H9 (cell line): ENCODE data around the gene ORC2. TPM values are rescaled to one million over a fixed set of nuclear protein-coding genes. Genes with fewer than 3 reads are reported as not detected.

Source experiments
- DNase-seq: peaks from one replicate; pipeline ENCODE4 v3.0.0-alpha.2; 2017
- H2AFZ ChIP-seq: one replicate; pipeline ENCODE4 v1.6.1; 2013; ENCODE audit warnings: mild to moderate bottlenecking, low read length, control low read depth, moderate library complexity
- H2AK5ac ChIP-seq: 2 replicates; pipeline ENCODE4 v1.6.1; 2013; ENCODE audit warnings: low read length, control low read depth, mixed read lengths; ENCODE audit not compliant: insufficient read length
- H2BK120ac ChIP-seq: one replicate; pipeline ENCODE4 v1.6.1; 2013; ENCODE audit warnings: low read depth, mild to moderate bottlenecking, low read length, control low read depth, inconsistent platforms; ENCODE audit not compliant: poor library complexity, severe bottlenecking
- H2BK12ac ChIP-seq: 2 replicates; pipeline ENCODE4 v1.6.1; 2013; ENCODE audit warnings: low read length, control low read depth, mixed read lengths, low read depth; ENCODE audit not compliant: insufficient read length
- H2BK15ac ChIP-seq: 2 replicates; pipeline ENCODE4 v1.6.1; 2013; ENCODE audit warnings: low read depth, low read length, control low read depth
- H2BK20ac ChIP-seq: one replicate; pipeline ENCODE4 v1.6.1; 2013; ENCODE audit warnings: low read depth, mild to moderate bottlenecking, low read length, control low read depth, inconsistent platforms; ENCODE audit not compliant: poor library complexity, severe bottlenecking
- H2BK5ac ChIP-seq: 2 replicates; pipeline ENCODE4 v1.6.1; 2013; ENCODE audit warnings: low read length, control low read depth, mixed read lengths; ENCODE audit not compliant: insufficient read length
- H3K14ac ChIP-seq: 2 replicates; pipeline ENCODE4 v1.6.1; 2013; ENCODE audit warnings: low read length, control low read depth; ENCODE audit not compliant: insufficient read depth
- H3K18ac ChIP-seq: 2 replicates; pipeline ENCODE4 v1.6.1; 2013; ENCODE audit warnings: low read depth, mild to moderate bottlenecking, mixed read lengths, low read length, control low read depth; ENCODE audit not compliant: insufficient read length
- H3K23ac ChIP-seq: 2 replicates; pipeline ENCODE4 v1.6.1; 2013; ENCODE audit warnings: low read length, control low read depth, mixed read lengths, low read depth; ENCODE audit not compliant: insufficient read length
- H3K23me2 ChIP-seq: 2 replicates; pipeline ENCODE4 v1.6.1; 2013; ENCODE audit warnings: low read depth, mild to moderate bottlenecking, mixed read lengths, low read length, control low read depth; ENCODE audit not compliant: insufficient read length, poor library complexity, severe bottlenecking
- H3K27ac ChIP-seq: 2 replicates; pipeline ENCODE4 v1.5.1; 2013; ENCODE audit warnings: low read length, control low read depth, mixed read lengths, low read depth; ENCODE audit not compliant: insufficient read length
- H3K27me3 ChIP-seq: 2 replicates; pipeline ENCODE4 v1.6.1; 2013; ENCODE audit warnings: low read length, control low read depth, inconsistent platforms; ENCODE audit not compliant: insufficient read depth
- H3K4ac ChIP-seq: 2 replicates; pipeline ENCODE4 v1.6.1; 2013; ENCODE audit warnings: low read depth, mild to moderate bottlenecking, control low read depth, inconsistent platforms, low read length, moderate library complexity
- H3K4me1 ChIP-seq: 2 replicates; pipeline ENCODE4 v1.6.1; 2013; ENCODE audit warnings: low read length, control low read depth, inconsistent platforms; ENCODE audit not compliant: insufficient read depth
- H3K4me2 ChIP-seq: 2 replicates; pipeline ENCODE4 v1.6.1; 2013; ENCODE audit warnings: low read length, control low read depth, mixed read lengths; ENCODE audit not compliant: insufficient read length, insufficient read depth
- H3K56ac ChIP-seq: 2 replicates; pipeline ENCODE4 v1.6.1; 2013; ENCODE audit warnings: low read depth, mild to moderate bottlenecking, mixed read lengths, low read length, control low read depth; ENCODE audit not compliant: insufficient read length
- H3K79me1 ChIP-seq: 2 replicates; pipeline ENCODE4 v1.6.1; 2013; ENCODE audit warnings: low read depth, mild to moderate bottlenecking, moderate library complexity, low read length, control low read depth, inconsistent platforms; ENCODE audit not compliant: insufficient read depth, poor library complexity, severe bottlenecking
- H3K79me2 ChIP-seq: 2 replicates; pipeline ENCODE4 v1.6.1; 2013; ENCODE audit warnings: low read length, control low read depth, inconsistent platforms; ENCODE audit not compliant: insufficient read depth
- H3K9ac ChIP-seq: 2 replicates; pipeline ENCODE4 v1.6.1; 2013; ENCODE audit warnings: low read length, control low read depth, mixed read lengths; ENCODE audit not compliant: insufficient read length; ENCODE audit errors: extremely low read depth
- H3K9me3 ChIP-seq: one replicate; pipeline ENCODE4 v1.6.1; 2013; ENCODE audit warnings: low read depth, low read length, inconsistent platforms; ENCODE audit not compliant: control insufficient read depth
- H3T11ph ChIP-seq: one replicate; pipeline ENCODE4 v1.6.1; 2013; ENCODE audit warnings: mild to moderate bottlenecking, low read length, control low read depth, inconsistent platforms
- H4K20me1 ChIP-seq: one replicate; pipeline ENCODE4 v1.6.1; 2013; ENCODE audit not compliant: control insufficient read depth, insufficient read length, insufficient read depth
- H4K5ac ChIP-seq: 2 replicates; pipeline ENCODE4 v1.6.1; 2013; ENCODE audit warnings: low read depth, mild to moderate bottlenecking, mixed read lengths, low read length, control low read depth; ENCODE audit not compliant: insufficient read length
- H4K8ac ChIP-seq: replicated peaks from 2 replicates; pipeline ENCODE4 v1.6.1; 2013; ENCODE audit warnings: low read length, control low read depth, mixed read lengths, low read depth; ENCODE audit not compliant: insufficient read length
- H4K91ac ChIP-seq: 2 replicates; pipeline ENCODE4 v1.6.1; 2013; ENCODE audit warnings: low read depth, mild to moderate bottlenecking, moderate library complexity, mixed read lengths, low read length, control low read depth; ENCODE audit not compliant: insufficient read length
- H3K27ac Mint-ChIP-seq, 3 experiments: 2 replicates in 2 of 3; 3 replicates in 1 of 3; pipeline ENCODE4 v1.8.0; 2020 to 2021; ENCODE audit warnings: mixed read lengths in 3 of 3, mild to moderate bottlenecking in 1 of 3, moderate library complexity in 1 of 3
- H3K27me3 Mint-ChIP-seq: 2 replicates; pipeline ENCODE4 v1.8.0; 2021; ENCODE audit warnings: low read depth, mild to moderate bottlenecking, moderate library complexity, mixed read lengths
- H3K36me3 Mint-ChIP-seq, 3 experiments: 2 replicates in 2 of 3; 3 replicates in 1 of 3; pipeline ENCODE4 v1.8.0; 2020 to 2021; ENCODE audit warnings: low read depth in 3 of 3, mixed read lengths in 3 of 3; ENCODE audit not compliant: insufficient read depth in 1 of 3
- H3K4me1 Mint-ChIP-seq, 2 experiments: 2 replicates each; pipeline ENCODE4 v1.8.0; 2020; ENCODE audit warnings: mixed read lengths in 2 of 2
- H3K4me3 Mint-ChIP-seq, 2 experiments: 2 replicates in 1 of 2; 3 replicates in 1 of 2; pipeline ENCODE4 v1.8.0; 2020 to 2021; ENCODE audit warnings: mild to moderate bottlenecking in 2 of 2, mixed read lengths in 2 of 2, moderate library complexity in 1 of 2
- H3K9me3 Mint-ChIP-seq, 2 experiments: 2 replicates in 1 of 2; 3 replicates in 1 of 2; pipeline ENCODE4 v1.8.0; 2020; ENCODE audit warnings: mild to moderate bottlenecking in 2 of 2, mixed read lengths in 2 of 2, moderate library complexity in 1 of 2
- CTCF ChIP-seq: fragments of 200-600 bp; sonication (generic); conservative IDR thresholded peaks from 3 replicates; pipeline ENCODE4 v1.8.0; 2021; ENCODE audit warnings: antibody characterized with exemption, mild to moderate bottlenecking
- WGBS: extraction: QIAGEN DNeasy Blood & Tissue Kit; methylation state at CpG from one replicate; pipeline ENCODE4 v1.1.7; 2013; ENCODE audit warnings: missing lambda C conversion rate, low lambda C conversion rate, mixed read lengths; ENCODE audit not compliant: insufficient read length; ENCODE audit errors: extremely low coverage; 5-methylcytosine and 5-hydroxymethylcytosine counted together
- total RNA-seq: library from RNA; stranded (reverse); gene quantifications from 2 replicates; pipeline ENCODE4 v1.2.1, GENCODE V29; 2021

The ORC2 gene
- total RNA-seq, 1 experiment from 2014 or later: 65.2 TPM

- no peak for TF ChIP-seq CTCF
- no peak overlapping the region for H2BK12ac ChIP-seq
- no CpG with 5 or more reads among the region's 1 CpG for WGBS
- Mint-ChIP-seq H3K27ac (no peak overlapping the region; a peak in 1 of 7 replicates), H3K4me1 (no peaks in the 10 kb centered on the region), H3K9me3 (no peaks in the 10 kb centered on the region), H3K36me3 (peaks cover 20 to 72% (median 65%) of the 10 kb centered on the region in 3 experiments), H3K4me3 (no peak overlapping the region), H3K27me3 (no peaks in the 10 kb centered on the region)
- H3K14ac ChIP-seq: no peak overlapping the region
- no peaks in the 10 kb centered on the region for H3K9me3 ChIP-seq
- H2BK5ac ChIP-seq: no peak overlapping the region
- no peak overlapping the region for H4K91ac ChIP-seq
- H4K5ac ChIP-seq: no peak overlapping the region
- no peak overlapping the region for H4K8ac ChIP-seq
- H2BK20ac ChIP-seq: no peak overlapping the region
- H3K23me2 ChIP-seq: no peaks in the 10 kb centered on the region
- H2AK5ac ChIP-seq: no peak overlapping the region
- H3K27ac ChIP-seq: no peak overlapping the region
- no peaks in the 10 kb centered on the region for H3K79me1 ChIP-seq
- no peak overlapping the region for H3K56ac ChIP-seq
- no peak overlapping the region for H2BK120ac ChIP-seq
- H3K27me3 ChIP-seq: no peaks in the 10 kb centered on the region
- no peak overlapping the region for H3K4me2 ChIP-seq
- H3K4me1 ChIP-seq: no peaks in the 10 kb centered on the region
- H2AFZ ChIP-seq: no peak overlapping the region
- DNase-seq: no peak
- no peak overlapping the region for H3T11ph ChIP-seq
- no peak overlapping the region for H3K18ac ChIP-seq
- no peak overlapping the region for H3K23ac ChIP-seq
- H2BK15ac ChIP-seq: no peak overlapping the region
- no peak overlapping the region for H3K4ac ChIP-seq
- no peaks in the 10 kb centered on the region for H3K79me2 ChIP-seq
- H3K9ac ChIP-seq: no peak overlapping the region
- no peaks in the 10 kb centered on the region for H4K20me1 ChIP-seq
Measured at GRCh38 chr2:200943527-200944105, 19.8 kb downstream of the ORC2 start.
